H9 (cell line): ENCODE results near the gene SH3RF3. TPM values are rescaled to one million over a fixed set of nuclear protein-coding genes. Genes with fewer than 3 reads are reported as not detected.

Experiments used
- DNase-seq: peaks from one replicate; pipeline ENCODE4 v3.0.0-alpha.2; 2017
- H2AFZ ChIP-seq: one replicate; pipeline ENCODE4 v1.6.1; 2013; ENCODE audit warnings: mild to moderate bottlenecking, low read length, control low read depth, moderate library complexity
- H2AK5ac ChIP-seq: 2 replicates; pipeline ENCODE4 v1.6.1; 2013; ENCODE audit warnings: low read length, control low read depth, mixed read lengths; ENCODE audit not compliant: insufficient read length
- H2BK120ac ChIP-seq: one replicate; pipeline ENCODE4 v1.6.1; 2013; ENCODE audit warnings: low read depth, mild to moderate bottlenecking, low read length, control low read depth, inconsistent platforms; ENCODE audit not compliant: poor library complexity, severe bottlenecking
- H2BK12ac ChIP-seq: 2 replicates; pipeline ENCODE4 v1.6.1; 2013; ENCODE audit warnings: low read length, control low read depth, mixed read lengths, low read depth; ENCODE audit not compliant: insufficient read length
- H2BK15ac ChIP-seq: 2 replicates; pipeline ENCODE4 v1.6.1; 2013; ENCODE audit warnings: low read depth, low read length, control low read depth
- H2BK20ac ChIP-seq: one replicate; pipeline ENCODE4 v1.6.1; 2013; ENCODE audit warnings: low read depth, mild to moderate bottlenecking, low read length, control low read depth, inconsistent platforms; ENCODE audit not compliant: poor library complexity, severe bottlenecking
- H2BK5ac ChIP-seq: 2 replicates; pipeline ENCODE4 v1.6.1; 2013; ENCODE audit warnings: low read length, control low read depth, mixed read lengths; ENCODE audit not compliant: insufficient read length
- H3K14ac ChIP-seq: 2 replicates; pipeline ENCODE4 v1.6.1; 2013; ENCODE audit warnings: low read length, control low read depth; ENCODE audit not compliant: insufficient read depth
- H3K18ac ChIP-seq: 2 replicates; pipeline ENCODE4 v1.6.1; 2013; ENCODE audit warnings: low read depth, mild to moderate bottlenecking, mixed read lengths, low read length, control low read depth; ENCODE audit not compliant: insufficient read length
- H3K23ac ChIP-seq: 2 replicates; pipeline ENCODE4 v1.6.1; 2013; ENCODE audit warnings: low read length, control low read depth, mixed read lengths, low read depth; ENCODE audit not compliant: insufficient read length
- H3K23me2 ChIP-seq: 2 replicates; pipeline ENCODE4 v1.6.1; 2013; ENCODE audit warnings: low read depth, mild to moderate bottlenecking, mixed read lengths, low read length, control low read depth; ENCODE audit not compliant: insufficient read length, poor library complexity, severe bottlenecking
- H3K27ac ChIP-seq: 2 replicates; pipeline ENCODE4 v1.5.1; 2013; ENCODE audit warnings: low read length, control low read depth, mixed read lengths, low read depth; ENCODE audit not compliant: insufficient read length
- H3K27me3 ChIP-seq: 2 replicates; pipeline ENCODE4 v1.6.1; 2013; ENCODE audit warnings: low read length, control low read depth, inconsistent platforms; ENCODE audit not compliant: insufficient read depth
- H3K4ac ChIP-seq: 2 replicates; pipeline ENCODE4 v1.6.1; 2013; ENCODE audit warnings: low read depth, mild to moderate bottlenecking, control low read depth, inconsistent platforms, low read length, moderate library complexity
- H3K4me1 ChIP-seq: 2 replicates; pipeline ENCODE4 v1.6.1; 2013; ENCODE audit warnings: low read length, control low read depth, inconsistent platforms; ENCODE audit not compliant: insufficient read depth
- H3K4me2 ChIP-seq: 2 replicates; pipeline ENCODE4 v1.6.1; 2013; ENCODE audit warnings: low read length, control low read depth, mixed read lengths; ENCODE audit not compliant: insufficient read length, insufficient read depth
- H3K56ac ChIP-seq: 2 replicates; pipeline ENCODE4 v1.6.1; 2013; ENCODE audit warnings: low read depth, mild to moderate bottlenecking, mixed read lengths, low read length, control low read depth; ENCODE audit not compliant: insufficient read length
- H3K79me1 ChIP-seq: 2 replicates; pipeline ENCODE4 v1.6.1; 2013; ENCODE audit warnings: low read depth, mild to moderate bottlenecking, moderate library complexity, low read length, control low read depth, inconsistent platforms; ENCODE audit not compliant: insufficient read depth, poor library complexity, severe bottlenecking
- H3K79me2 ChIP-seq: 2 replicates; pipeline ENCODE4 v1.6.1; 2013; ENCODE audit warnings: low read length, control low read depth, inconsistent platforms; ENCODE audit not compliant: insufficient read depth
- H3K9ac ChIP-seq: 2 replicates; pipeline ENCODE4 v1.6.1; 2013; ENCODE audit warnings: low read length, control low read depth, mixed read lengths; ENCODE audit not compliant: insufficient read length; ENCODE audit errors: extremely low read depth
- H3K9me3 ChIP-seq: one replicate; pipeline ENCODE4 v1.6.1; 2013; ENCODE audit warnings: low read depth, low read length, inconsistent platforms; ENCODE audit not compliant: control insufficient read depth
- H3T11ph ChIP-seq: one replicate; pipeline ENCODE4 v1.6.1; 2013; ENCODE audit warnings: mild to moderate bottlenecking, low read length, control low read depth, inconsistent platforms
- H4K20me1 ChIP-seq: one replicate; pipeline ENCODE4 v1.6.1; 2013; ENCODE audit not compliant: control insufficient read depth, insufficient read length, insufficient read depth
- H4K5ac ChIP-seq: 2 replicates; pipeline ENCODE4 v1.6.1; 2013; ENCODE audit warnings: low read depth, mild to moderate bottlenecking, mixed read lengths, low read length, control low read depth; ENCODE audit not compliant: insufficient read length
- H4K8ac ChIP-seq: replicated peaks from 2 replicates; pipeline ENCODE4 v1.6.1; 2013; ENCODE audit warnings: low read length, control low read depth, mixed read lengths, low read depth; ENCODE audit not compliant: insufficient read length
- H4K91ac ChIP-seq: 2 replicates; pipeline ENCODE4 v1.6.1; 2013; ENCODE audit warnings: low read depth, mild to moderate bottlenecking, moderate library complexity, mixed read lengths, low read length, control low read depth; ENCODE audit not compliant: insufficient read length
- H3K27ac Mint-ChIP-seq, 3 experiments: 2 replicates in 2 of 3; 3 replicates in 1 of 3; pipeline ENCODE4 v1.8.0; 2020 to 2021; ENCODE audit warnings: mixed read lengths in 3 of 3, mild to moderate bottlenecking in 1 of 3, moderate library complexity in 1 of 3
- H3K27me3 Mint-ChIP-seq: 2 replicates; pipeline ENCODE4 v1.8.0; 2021; ENCODE audit warnings: low read depth, mild to moderate bottlenecking, moderate library complexity, mixed read lengths
- H3K36me3 Mint-ChIP-seq, 3 experiments: 2 replicates in 2 of 3; 3 replicates in 1 of 3; pipeline ENCODE4 v1.8.0; 2020 to 2021; ENCODE audit warnings: low read depth in 3 of 3, mixed read lengths in 3 of 3; ENCODE audit not compliant: insufficient read depth in 1 of 3
- H3K4me1 Mint-ChIP-seq, 2 experiments: 2 replicates each; pipeline ENCODE4 v1.8.0; 2020; ENCODE audit warnings: mixed read lengths in 2 of 2
- H3K4me3 Mint-ChIP-seq, 2 experiments: 2 replicates in 1 of 2; 3 replicates in 1 of 2; pipeline ENCODE4 v1.8.0; 2020 to 2021; ENCODE audit warnings: mild to moderate bottlenecking in 2 of 2, mixed read lengths in 2 of 2, moderate library complexity in 1 of 2
- H3K9me3 Mint-ChIP-seq, 2 experiments: 2 replicates in 1 of 2; 3 replicates in 1 of 2; pipeline ENCODE4 v1.8.0; 2020; ENCODE audit warnings: mild to moderate bottlenecking in 2 of 2, mixed read lengths in 2 of 2, moderate library complexity in 1 of 2
- CTCF ChIP-seq: fragments of 200-600 bp; sonication (generic); conservative IDR thresholded peaks from 3 replicates; pipeline ENCODE4 v1.8.0; 2021; ENCODE audit warnings: antibody characterized with exemption, mild to moderate bottlenecking
- WGBS: extraction: QIAGEN DNeasy Blood & Tissue Kit; methylation state at CpG from one replicate; pipeline ENCODE4 v1.1.7; 2013; ENCODE audit warnings: missing lambda C conversion rate, low lambda C conversion rate, mixed read lengths; ENCODE audit not compliant: insufficient read length; ENCODE audit errors: extremely low coverage; 5-methylcytosine and 5-hydroxymethylcytosine counted together
- total RNA-seq: library from RNA; stranded (reverse); gene quantifications from 2 replicates; pipeline ENCODE4 v1.2.1, GENCODE V29; 2021

The SH3RF3 gene
- total RNA-seq, 1 experiment from 2014 or later = 0.46 TPM

GRCh38 chr2:109268916-109269315 lies 139.9 kb downstream of the SH3RF3 start:
- Histone ChIP-seq H4K91ac (no peak overlapping the region), H3K9ac (no peak overlapping the region), H2BK20ac (no peak overlapping the region), H3K56ac (no peak overlapping the region), H2BK12ac (no peak overlapping the region), H2BK120ac (no peak overlapping the region), H2AK5ac (no peak overlapping the region), H3K23ac (no peak overlapping the region), H3K23me2 (no peaks in the 10 kb centered on the region), H3K9me3 (no peaks in the 10 kb centered on the region), H3K27me3 (no peaks in the 10 kb centered on the region), H3K79me1 (no peaks in the 10 kb centered on the region), H3K4me2 (no peak overlapping the region), H3K27ac (no peak overlapping the region), H3T11ph (no peak overlapping the region), H4K8ac (no peak overlapping the region), H3K18ac (no peak overlapping the region), H4K5ac (no peak overlapping the region), H2BK15ac (no peak overlapping the region), H4K20me1 (no peaks in the 10 kb centered on the region), H2BK5ac (no peak overlapping the region), H3K14ac (no peak overlapping the region), H3K79me2 (no peaks in the 10 kb centered on the region), H3K4me1 (no peaks in the 10 kb centered on the region; the same call in 1 of the 2 replicates), H2AFZ (no peak overlapping the region), H3K4ac (no peak overlapping the region)
- H3K36me3 Mint-ChIP-seq = no peaks in the 10 kb centered on the region
- WGBS = no CpG with 5 or more reads among the region's 7 CpGs
- no peak for DNase-seq
- H3K27me3 Mint-ChIP-seq = 0 out of 2 replicates have a peak, but pooled peaks cover 1% of the 10 kb centered on the region
- H3K4me1 Mint-ChIP-seq = peaks cover 18 to 23% of the 10 kb centered on the region in 2 experiments
- TF ChIP-seq CTCF = no peak
- H3K4me3 Mint-ChIP-seq = no peak overlapping the region
- no peak overlapping the region for H3K27ac Mint-ChIP-seq
- no peaks in the 10 kb centered on the region; a peak in 1 of 5 replicates for H3K9me3 Mint-ChIP-seq
